H1 (cell line): ENCODE data around the gene SLC37A3. TPM values are rescaled to one million over a fixed set of nuclear protein-coding genes. Genes with fewer than 3 reads are reported as not detected.

ENCODE experiments used
- CTCF ChIA-PET: fragments of 300-600 bp; sonication (Branson Sonifier 250); formaldehyde crosslinking; loops from one replicate; lab custom pipeline; 2021; ENCODE audit not compliant: partially characterized antibody; lab: Charles Lee
- POLR2A ChIA-PET: fragments of 300-600 bp; sonication (Branson Sonifier 250); formaldehyde crosslinking; loops from one replicate; lab custom pipeline; 2021; ENCODE audit warnings: inconsistent platforms; ENCODE audit not compliant: partially characterized antibody; lab: Charles Lee
- DNase-seq, 2 experiments: peaks; one replicate each; pipeline versions ENCODE4 v3.0.0 to v3.0.0-alpha.2; 2010 to 2022; ENCODE audit warnings: low spot score in 2 of 2, low read depth in 1 of 2, mixed read lengths in 1 of 2
- FAIRE-seq: peaks from 2 replicates; lab custom pipeline; 2011; peaks lifted over from hg19 to GRCh38; lab: Jason Lieb, UNC
- H2AFZ ChIP-seq: 2 replicates; pipeline ENCODE4 v1.8.1; 2012; ENCODE audit warnings: low read length, inconsistent platforms
- H2AK5ac ChIP-seq: 2 replicates; pipeline ENCODE4 v1.6.1; 2013; ENCODE audit warnings: low read depth, low read length
- H2BK120ac ChIP-seq: replicated peaks from 2 replicates; pipeline ENCODE3; 2013; ENCODE audit warnings: low read depth, low read length, inconsistent platforms
- H2BK12ac ChIP-seq: 2 replicates; pipeline ENCODE4 v1.6.1; 2013; ENCODE audit warnings: low read depth, low read length
- H2BK15ac ChIP-seq: 2 replicates; pipeline ENCODE4 v1.6.1; 2013; ENCODE audit warnings: low read length
- H2BK20ac ChIP-seq: 2 replicates; pipeline ENCODE4 v1.6.1; 2013; ENCODE audit warnings: low read length
- H2BK5ac ChIP-seq: 2 replicates; pipeline ENCODE4 v1.6.1; 2013; ENCODE audit warnings: low read depth, low read length
- H3K14ac ChIP-seq: 2 replicates; pipeline ENCODE4 v1.6.1; 2013; ENCODE audit warnings: inconsistent platforms; ENCODE audit not compliant: insufficient read length
- H3K18ac ChIP-seq: 2 replicates; pipeline ENCODE4 v1.6.1; 2013; ENCODE audit warnings: low read length; ENCODE audit errors: extremely low read depth
- H3K23ac ChIP-seq: 2 replicates; pipeline ENCODE4 v1.6.1; 2013; ENCODE audit warnings: inconsistent platforms; ENCODE audit not compliant: insufficient read length
- H3K23me2 ChIP-seq: 2 replicates; pipeline ENCODE4 v1.6.1; 2013; ENCODE audit warnings: low read depth, low read length
- H3K27ac ChIP-seq: 2 replicates; pipeline ENCODE4 v1.6.1; 2011; ENCODE audit warnings: low read depth, low read length, inconsistent platforms
- H3K27me3 ChIP-seq, 4 experiments: replicated peaks in 1 of 4; 1 replicate in 1 of 4; 2 replicates in 3 of 4; pipeline versions ENCODE4 v1.6.1 to v1.8.1; 2011 to 2013; ENCODE audit warnings: low read length in 3 of 4, mild to moderate bottlenecking in 3 of 4, inconsistent platforms in 2 of 4, mixed read lengths in 2 of 4, moderate library complexity in 1 of 4; ENCODE audit not compliant: control insufficient read depth in 3 of 4, insufficient read depth in 3 of 4; ENCODE audit errors: extremely low read depth in 1 of 4
- H3K36me3 ChIP-seq, 4 experiments: 2 replicates each; pipeline versions ENCODE4 v1.6.1 to v1.8.1; 2011 to 2013; ENCODE audit warnings: mild to moderate bottlenecking in 4 of 4, low read length in 3 of 4, moderate library complexity in 2 of 4, control low read depth in 1 of 4, inconsistent platforms in 1 of 4; ENCODE audit not compliant: insufficient read depth in 4 of 4, control insufficient read depth in 2 of 4
- H3K4ac ChIP-seq: replicated peaks from 2 replicates; pipeline ENCODE3; 2013; ENCODE audit warnings: low read length, low read depth, mixed read lengths, inconsistent platforms; ENCODE audit not compliant: insufficient read length
- H3K4me1 ChIP-seq, 4 experiments: replicated peaks in 1 of 4; 1 replicate in 1 of 4; 2 replicates in 3 of 4; pipeline versions ENCODE4 v1.6.1 to v1.8.1; 2011 to 2013; ENCODE audit warnings: low read length in 3 of 4, inconsistent platforms in 2 of 4, mixed read lengths in 1 of 4; ENCODE audit not compliant: insufficient read depth in 4 of 4, control insufficient read depth in 3 of 4
- H3K4me2 ChIP-seq, 2 experiments: 2 replicates each; pipeline versions ENCODE4 v1.6.1 to v1.8.1; 2011 to 2013; ENCODE audit warnings: low read depth in 2 of 2, low read length in 2 of 2, control low read depth in 1 of 2, inconsistent platforms in 1 of 2, mild to moderate bottlenecking in 1 of 2; ENCODE audit not compliant: insufficient read depth in 1 of 2
- H3K4me3 ChIP-seq, 4 experiments: fragments of 200-600, 300-600 bp in 1 of 4; sonication (generic), shearing (Covaris generic), sonication (Bioruptor Twin) in 1 of 4; 2 replicates each; pipeline versions ENCODE4 v1.5.1 to v1.8.1; 2011 to 2016; ENCODE audit warnings: low read length in 4 of 4, low read depth in 3 of 4, control low read depth in 2 of 4, inconsistent platforms in 2 of 4, mild to moderate bottlenecking in 2 of 4, mixed read lengths in 1 of 4, moderate library complexity in 1 of 4; ENCODE audit not compliant: insufficient read depth in 2 of 4; ENCODE audit errors: extremely low read depth in 1 of 4
- H3K56ac ChIP-seq: replicated peaks from 2 replicates; pipeline ENCODE3; 2013; ENCODE audit warnings: low read depth, mild to moderate bottlenecking, mixed read lengths, low read length, inconsistent platforms; ENCODE audit not compliant: insufficient read length
- H3K79me1 ChIP-seq: 2 replicates; pipeline ENCODE4 v1.6.1; 2013; ENCODE audit warnings: low read depth, low read length, control low read depth
- H3K79me2 ChIP-seq, 2 experiments: 2 replicates each; pipeline versions ENCODE4 v1.6.1 to v1.8.1; 2012 to 2013; ENCODE audit warnings: low read length in 2 of 2, mild to moderate bottlenecking in 2 of 2, inconsistent platforms in 1 of 2; ENCODE audit not compliant: insufficient read depth in 2 of 2, control insufficient read depth in 1 of 2
- H3K9ac ChIP-seq, 4 experiments: replicated peaks in 1 of 4; 1 replicate in 1 of 4; 2 replicates in 3 of 4; pipeline versions ENCODE4 v1.6.1 to v1.8.1; 2011 to 2013; ENCODE audit warnings: low read depth in 3 of 4, low read length in 3 of 4, control low read depth in 2 of 4, mild to moderate bottlenecking in 2 of 4, moderate library complexity in 2 of 4, inconsistent platforms in 1 of 4; ENCODE audit errors: extremely low read depth in 1 of 4
- H3K9me3 ChIP-seq, 2 experiments: 2 replicates each; pipeline versions ENCODE4 v1.6.1 to v1.8.1; 2012 to 2013; ENCODE audit warnings: mild to moderate bottlenecking in 2 of 2, moderate library complexity in 2 of 2, control low read depth in 1 of 2, inconsistent platforms in 1 of 2, low read depth in 1 of 2, low read length in 1 of 2, mixed read lengths in 1 of 2; ENCODE audit not compliant: insufficient read depth in 2 of 2
- H4K20me1 ChIP-seq, 2 experiments: replicated peaks in 1 of 2; 2 replicates each; pipeline versions ENCODE3 to v1.8.1; 2011 to 2013; ENCODE audit warnings: inconsistent platforms in 2 of 2, low read length in 2 of 2, mild to moderate bottlenecking in 1 of 2; ENCODE audit not compliant: insufficient read depth in 2 of 2, control insufficient read depth in 1 of 2
- H4K5ac ChIP-seq: 2 replicates; pipeline ENCODE4 v1.6.1; 2013; ENCODE audit warnings: low read length, low read depth, mixed read lengths, inconsistent platforms; ENCODE audit not compliant: insufficient read length
- H4K8ac ChIP-seq: 2 replicates; pipeline ENCODE4 v1.8.0; 2013; ENCODE audit warnings: mild to moderate bottlenecking, moderate library complexity, low read length, inconsistent platforms; ENCODE audit not compliant: insufficient read depth; ENCODE audit errors: extremely low read depth
- H4K91ac ChIP-seq: replicated peaks from 2 replicates; pipeline ENCODE3; 2013; ENCODE audit warnings: low read length, mixed read lengths, inconsistent platforms; ENCODE audit not compliant: insufficient read length
- ATF3 ChIP-seq: IDR thresholded peaks from 2 replicates; pipeline ENCODE4 v1.6.1; 2011; ENCODE audit warnings: low read depth, mild to moderate bottlenecking, low read length; ENCODE audit not compliant: insufficient read depth
- BACH1 ChIP-seq: IDR thresholded peaks from 2 replicates; pipeline ENCODE4 v1.6.1; 2012; ENCODE audit warnings: low read length, improper control_type of control experiment
- EGR1 ChIP-seq: IDR thresholded peaks from 2 replicates; pipeline ENCODE4 v1.6.1; 2011; ENCODE audit warnings: low read depth, low read length, borderline replicate concordance
- EP300 ChIP-seq, 2 experiments: IDR thresholded peaks; 1 replicate in 1 of 2; 2 replicates in 1 of 2; pipeline ENCODE4 v1.6.1; 2011 to 2012; ENCODE audit warnings: low read depth in 2 of 2, low read length in 2 of 2, mild to moderate bottlenecking in 2 of 2, borderline replicate concordance in 1 of 2, inconsistent platforms in 1 of 2, moderate library complexity in 1 of 2
- HDAC2 ChIP-seq, 2 experiments: fragments of 300-600 bp in 1 of 2; sonication (generic) in 1 of 2; IDR thresholded peaks; 2 replicates each; pipeline ENCODE4 v1.6.1; 2011 to 2012; ENCODE audit warnings: low read depth in 2 of 2, low read length in 2 of 2, mild to moderate bottlenecking in 2 of 2, moderate library complexity in 2 of 2, borderline replicate concordance in 1 of 2, inconsistent platforms in 1 of 2
- KDM5A ChIP-seq: fragments of 200-600 bp; IDR thresholded peaks from 2 replicates; pipeline ENCODE4 v1.7.1; 2012; ENCODE audit warnings: mild to moderate bottlenecking, low read length, inconsistent platforms, mixed read lengths
- SP2 ChIP-seq: IDR thresholded peaks from 2 replicates; pipeline ENCODE4 v1.6.1; 2012; ENCODE audit warnings: mild to moderate bottlenecking, low read length, inconsistent platforms
- TBP ChIP-seq: IDR thresholded peaks from 2 replicates; pipeline ENCODE4 v1.6.1; 2011; ENCODE audit warnings: low read depth, low read length, improper control_type of control experiment
- TCF12 ChIP-seq: IDR thresholded peaks from 2 replicates; pipeline ENCODE4 v1.6.1; 2011; ENCODE audit warnings: low read depth, mild to moderate bottlenecking, low read length
- YY1 ChIP-seq: IDR thresholded peaks from 2 replicates; pipeline ENCODE4 v1.6.1; 2011; ENCODE audit warnings: low read depth, mild to moderate bottlenecking, low read length
- WGBS, 2 experiments: shearing (Covaris generic) in 1 of 2; methylation state at CpG; one replicate each; pipeline versions ENCODE4 v1.1.6 to v1.1.7; 2013 to 2015; ENCODE audit warnings: low lambda C conversion rate in 2 of 2, mixed read lengths in 2 of 2, inconsistent platforms in 1 of 2, low coverage in 1 of 2, missing lambda C conversion rate in 1 of 2; ENCODE audit not compliant: insufficient replicate concordance in 2 of 2, insufficient coverage in 1 of 2, insufficient read length in 1 of 2; ENCODE audit errors: extremely low coverage in 1 of 2, missing lambda C conversion rate in 1 of 2; 5-methylcytosine and 5-hydroxymethylcytosine counted together
- polyA plus RNA-seq, 7 experiments: library from polyadenylated mRNA; depleted of rRNA in 3 of 7; stranded (reverse) in 5 of 7; unstranded in 2 of 7; fragments of >200 nt in 5 of 7; fragments of 200-250 nt in 2 of 7; gene quantifications; 1 replicate in 5 of 7; 2 replicates in 1 of 7; 4 replicates in 1 of 7; pipeline versions ENCODE4 v1.2.1 to v1.2.3, GENCODE V29; 2011 to 2013; ENCODE audit warnings: missing spikeins in 2 of 7, mixed read lengths in 2 of 7
- total RNA-seq: library from RNA; stranded (reverse); fragmentation: NEBNext Ultra II Directional; extraction: Animal tissue kit (Norgen Biotek cat#: 25700); gene quantifications from 2 replicates; pipeline ENCODE4 v1.2.1, GENCODE V29; 2021

The SLC37A3 gene
- total and polyA plus RNA-seq, 2 of the 8 experiments (the other 6 are each of a cell fraction or from before 2014, with no cell fraction given) = 58.2 to 71.0 TPM

DNA sequence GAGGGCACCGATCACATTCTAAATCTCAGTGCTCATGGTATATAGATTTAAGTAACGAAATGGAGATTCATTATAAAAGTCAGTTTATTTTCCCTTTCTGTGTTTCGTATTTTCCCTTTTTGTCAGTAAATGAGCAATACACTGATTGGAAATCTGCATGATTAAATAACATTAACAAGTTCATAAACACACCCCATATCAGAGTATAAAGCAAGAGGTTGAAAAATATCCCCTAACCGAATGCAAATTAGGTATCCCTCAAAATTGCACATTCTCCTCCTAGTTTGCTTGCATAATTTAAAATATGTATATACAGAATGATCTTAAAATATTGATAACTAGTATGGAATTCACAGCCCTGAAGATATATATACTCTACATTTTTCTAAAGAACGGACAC, 64.6 kb downstream of the SLC37A3 start:
- no peak overlapping the region for H3K27ac ChIP-seq
- no peak overlapping the region for H2BK20ac ChIP-seq
- H3K4me1 ChIP-seq = no peaks in the 10 kb centered on the region
- FAIRE-seq (no peak), DNase-seq (no peak)
- H3K18ac ChIP-seq = no peak overlapping the region
- no peak overlapping the region for H2BK15ac ChIP-seq
- no peak overlapping the region for H2AK5ac ChIP-seq
- H3K23me2 ChIP-seq = no peaks in the 10 kb centered on the region
- no peak overlapping the region for H2BK120ac ChIP-seq
- no peak overlapping the region for H3K9ac ChIP-seq
- 89% methylated on average over 5 of the region's 5 CpGs; no CpG with 5 or more reads in 1 of the 2 experiments for WGBS, 2 experiments
- ChIA-PET POLR2A (interaction anchor here (0.6 kb wide), 1 partner anchor 74 kb away, joined by 3 read pairs; no protein-coding TSS in a partner anchor), CTCF (no interaction called here)
- H3K36me3 ChIP-seq = peaks cover 6 to 26% (median 14%) of the 10 kb centered on the region in 4 experiments; a peak in 7 of 8 replicates
- H4K5ac ChIP-seq = no peak overlapping the region
- H3K56ac ChIP-seq = no peak overlapping the region
- H3K4me3 ChIP-seq = no peak overlapping the region
- no peaks in the 10 kb centered on the region for H3K9me3 ChIP-seq
- peak overlapping the region; percentile 60; the same call in 1 of the 2 replicates for H4K8ac ChIP-seq
- no peak overlapping the region for H3K4me2 ChIP-seq
- H3K23ac ChIP-seq = no peak overlapping the region
- TF ChIP-seq HDAC2 (IDR thresholded peaks at IDR 0.05; ENCODE audit: borderline replicate concordance in 1 of 2, low read depth in 2 of 2, low read length in 2 of 2) (no peak), EP300 (IDR thresholded peaks at IDR 0.05; ENCODE audit: borderline replicate concordance in 1 of 2, low read depth in 2 of 2, low read length in 2 of 2) (no peak), BACH1 (no peak), TBP (no peak), EGR1 (no peak), ATF3 (no peak), KDM5A (no peak), SP2 (no peak), YY1 (no peak), TCF12 (no peak)
- TF ChIP-seq, all 59 proteins: peak for 0
- Histone ChIP-seq H3K79me2 (no peaks in the 10 kb centered on the region), H3K79me1 (no peaks in the 10 kb centered on the region), H3K4ac (no peak overlapping the region), H4K91ac (no peak overlapping the region), H3K27me3 (no peaks in the 10 kb centered on the region), H2BK12ac (no peak overlapping the region), H2AFZ (no peak overlapping the region), H4K20me1 (peaks cover 0 to 5% of the 10 kb centered on the region in 2 experiments), H3K14ac (no peak overlapping the region), H2BK5ac (no peak overlapping the region)
